ENCODE data around the gene CLSTN3. TPM values are rescaled to one million over a fixed set of nuclear protein-coding genes. Genes with fewer than 3 reads are reported as not detected.
A peak's percentile ranks its signal among the peaks of the same experiment; 100 is the strongest.

CLSTN3 gene
- total RNA-seq, 1 experiment from 2014 or later = 34.6 TPM

- no peak for DNase-seq (ENCODE audit: unreplicated experiment)
- POLR2A ChIA-PET = interaction anchor here (0.7 kb wide), 1 partner anchor 255 kb away, joined by 3 read pairs; the partner anchor contains the start of gene SPSB2
- H3K4me1 Mint-ChIP-seq (ENCODE audit: insufficient read depth, unreplicated experiment) = peaks cover 17% of the 10 kb centered on the region
- intact Hi-C loops (cut with micrococcal nuclease) = no loop called here
- no peak for TF ChIP-seq CTCF (IDR thresholded peaks at IDR 0.05; ENCODE audit: unreplicated experiment)
- H3K4me3 Mint-ChIP-seq (ENCODE audit: unreplicated experiment) = no peak overlapping the region
- CTCF ChIA-PET = interaction anchor here (0.6 kb wide), 1 partner anchor 76 kb away, joined by 5 read pairs; no protein-coding TSS in a partner anchor
- no peaks in the 10 kb centered on the region for H3K9me3 Mint-ChIP-seq (ENCODE audit: unreplicated experiment)
- H3K27ac Mint-ChIP-seq (ENCODE audit: low read depth, unreplicated experiment) = no peak overlapping the region
- no TSS peak for BruUV-seq (replicated peaks)
- H3K36me3 Mint-ChIP-seq (ENCODE audit: insufficient read depth, unreplicated experiment) = peaks cover 17% of the 10 kb centered on the region
- H3K27me3 Mint-ChIP-seq (ENCODE audit: insufficient read depth, unreplicated experiment) = no peaks in the 10 kb centered on the region
These were observed 2.1 kb upstream of the CLSTN3 start for GRCh38 chr12:7127916-7128626.

GRCh38 chr12:7128681-7129286, 1.4 kb upstream of the CLSTN3 start, which contains the start of gene RBP5:
TSS of gene RBP5 (minus strand) at chr12:7128889. CDS start at chr12:7128775, 114 bp downstream.
- peak within 1 kb of the TSS; percentile 72 for H3K4me3 Mint-ChIP-seq (ENCODE audit: unreplicated experiment)
- H3K36me3 Mint-ChIP-seq (ENCODE audit: insufficient read depth, unreplicated experiment) = peaks cover 13% of the 10 kb centered on the region

GRCh38 chr12:7129287-7129871, 792 bp upstream of the CLSTN3 start:
- POLR2A ChIA-PET = interaction anchor here (0.6 to 1.1 kb wide), 2 partner anchors 17 to 112 kb away, joined by 3 to 4 read pairs; no protein-coding TSS in a partner anchor
- no TSS peak for BruUV-seq (replicated peaks)
- intact Hi-C loops (cut with micrococcal nuclease) = no loop called here
- Mint-ChIP-seq H3K4me3 (ENCODE audit: unreplicated experiment) (peak overlapping the region; percentile 72), H3K27me3 (ENCODE audit: insufficient read depth, unreplicated experiment) (no peaks in the 10 kb centered on the region), H3K9me3 (ENCODE audit: unreplicated experiment) (no peaks in the 10 kb centered on the region), H3K4me1 (ENCODE audit: insufficient read depth, unreplicated experiment) (peaks cover 17% of the 10 kb centered on the region), H3K27ac (ENCODE audit: low read depth, unreplicated experiment) (no peak overlapping the region), H3K36me3 (ENCODE audit: insufficient read depth, unreplicated experiment) (peaks cover 15% of the 10 kb centered on the region)
- no peak for TF ChIP-seq CTCF (IDR thresholded peaks at IDR 0.05; ENCODE audit: unreplicated experiment)
- CTCF ChIA-PET = no interaction called here
- no peak for DNase-seq (ENCODE audit: unreplicated experiment)

More at GRCh38 chr12:7128681-7129286, 1.4 kb upstream of the CLSTN3 start, which contains the start of gene RBP5:
- ChIA-PET CTCF (interaction anchor here (0.6 kb wide), 1 partner anchor 76 kb away, joined by 5 read pairs; no protein-coding TSS in a partner anchor), POLR2A (interaction anchor here (1.1 kb wide), 1 partner anchor 111 kb away, joined by 3 read pairs; no protein-coding TSS in a partner anchor)
- no TSS peak for BruUV-seq (replicated peaks)
- Mint-ChIP-seq H3K27ac (ENCODE audit: low read depth, unreplicated experiment) (no peak within 1 kb of the TSS), H3K4me1 (ENCODE audit: insufficient read depth, unreplicated experiment) (peaks cover 17% of the 10 kb centered on the region), H3K27me3 (ENCODE audit: insufficient read depth, unreplicated experiment) (no peaks in the 10 kb centered on the region), H3K9me3 (ENCODE audit: unreplicated experiment) (no peaks in the 10 kb centered on the region)
- peak; percentile 24 for DNase-seq (ENCODE audit: unreplicated experiment)
- intact Hi-C loops (cut with micrococcal nuclease) = no loop called here
- TF ChIP-seq CTCF (IDR thresholded peaks at IDR 0.05; ENCODE audit: unreplicated experiment) = no peak

Data from MCF 10A (cell line).